HEK293 (cell line): ENCODE data around the gene RHOT2.

Source experiments
- CTCF ChIA-PET: fragments of 350-600 bp; formaldehyde crosslinking; extraction: SDS; loops from one replicate; lab custom pipeline; 2021; ENCODE audit warnings: antibody characterized with exemption; lab: Yijun Ruan, JAX
- POLR2A ChIA-PET: fragments of 300-600 bp; formaldehyde crosslinking; extraction: SDS; loops from one replicate; lab custom pipeline; 2020; ENCODE audit warnings: antibody characterized with exemption, inconsistent platforms; lab: Yijun Ruan, JAX
- H3K27ac ChIP-seq: fragments of 200-500 bp; sonication (Bioruptor generic); 2 replicates; pipeline ENCODE4 v1.5.1; 2014; ENCODE audit warnings: low read depth, low read length, control low read depth, inconsistent platforms; ENCODE audit errors: extremely low read depth
- H3K36me3 ChIP-seq, 2 experiments: fragments of 200-500 bp in 1 of 2; sonication (Bioruptor generic) in 1 of 2; 1 replicate in 1 of 2; 2 replicates in 1 of 2; pipeline ENCODE4 v1.5.1; 2014 to 2017; ENCODE audit warnings: inconsistent platforms in 2 of 2, low read length in 2 of 2; ENCODE audit not compliant: control insufficient read depth in 2 of 2, insufficient read depth in 1 of 2
- H3K4me1 ChIP-seq: fragments of 200-500 bp; sonication (Bioruptor generic); 2 replicates; pipeline ENCODE4 v1.5.1; 2014; ENCODE audit warnings: mild to moderate bottlenecking, low read length, inconsistent platforms; ENCODE audit not compliant: control insufficient read depth, insufficient read depth
- H3K4me3 ChIP-seq: 2 replicates; pipeline ENCODE4 v1.5.1; 2011; ENCODE audit warnings: low read depth, mild to moderate bottlenecking, control low read depth, low read length, moderate library complexity
- H3K9me3 ChIP-seq: fragments of 200-500 bp; sonication (Bioruptor generic); 2 replicates; pipeline ENCODE4 v1.5.1; 2014; ENCODE audit warnings: low read depth, low read length, inconsistent platforms; ENCODE audit not compliant: control insufficient read depth, insufficient read depth
- KLF1 ChIP-seq: fragments of 450-650 bp; formaldehyde crosslinking; IDR thresholded peaks from 2 replicates; pipeline ENCODE4 v1.5.1; 2016; ENCODE audit warnings: missing biosample characterization, missing genetic modification characterization
- KLF10 ChIP-seq: fragments of 450-650 bp; IDR thresholded peaks from 2 replicates; pipeline ENCODE4 v1.5.1; 2018; ENCODE audit warnings: missing biosample characterization, mild to moderate bottlenecking, missing genetic modification characterization
- KLF8 ChIP-seq: fragments of 450-650 bp; formaldehyde crosslinking; IDR thresholded peaks from 2 replicates; pipeline ENCODE4 v1.5.1; 2016; ENCODE audit warnings: missing biosample characterization, missing genetic modification characterization
- SCRT1 ChIP-seq: fragments of 450-650 bp; formaldehyde crosslinking; IDR thresholded peaks from 2 replicates; pipeline ENCODE4 v1.5.1; 2016; ENCODE audit warnings: missing biosample characterization, missing genetic modification characterization, borderline replicate concordance
- SP2 ChIP-seq: fragments of 450-650 bp; formaldehyde crosslinking; IDR thresholded peaks from 2 replicates; pipeline ENCODE4 v1.5.1; 2016; ENCODE audit warnings: missing biosample characterization, missing genetic modification characterization
- ZBTB8A ChIP-seq: fragments of 450-650 bp; formaldehyde crosslinking; IDR thresholded peaks from 2 replicates; pipeline ENCODE4 v1.5.1; 2016; ENCODE audit warnings: missing biosample characterization, missing genetic modification characterization
- ZNF114 ChIP-seq: fragments of 450-650 bp; formaldehyde crosslinking; IDR thresholded peaks from 2 replicates; pipeline ENCODE4 v1.5.0; 2017; ENCODE audit warnings: missing biosample characterization, missing genetic modification characterization
- ZNF140 ChIP-seq: fragments of 450-650 bp; formaldehyde crosslinking; IDR thresholded peaks from 2 replicates; pipeline ENCODE4 v1.5.1; 2016; ENCODE audit warnings: missing biosample characterization, missing genetic modification characterization
- ZNF184 ChIP-seq: fragments of 450-650 bp; IDR thresholded peaks from 2 replicates; pipeline ENCODE4 v1.5.1; 2018; ENCODE audit warnings: missing biosample characterization, mild to moderate bottlenecking, missing genetic modification characterization
- ZNF202 ChIP-seq: fragments of 450-650 bp; formaldehyde crosslinking; IDR thresholded peaks from 2 replicates; pipeline ENCODE4 v1.5.1; 2016; ENCODE audit warnings: missing biosample characterization, missing genetic modification characterization, borderline replicate concordance
- ZNF214 ChIP-seq: fragments of 450-650 bp; formaldehyde crosslinking; IDR thresholded peaks from 2 replicates; pipeline ENCODE4 v1.5.1; 2017; ENCODE audit warnings: missing biosample characterization, mild to moderate bottlenecking, missing genetic modification characterization, borderline replicate concordance
- ZNF280C ChIP-seq: fragments of 450-650 bp; formaldehyde crosslinking; IDR thresholded peaks from 2 replicates; pipeline ENCODE4 v1.5.1; 2016; ENCODE audit warnings: missing biosample characterization, missing genetic modification characterization
- ZNF341 ChIP-seq: fragments of 450-650 bp; formaldehyde crosslinking; IDR thresholded peaks from 2 replicates; pipeline ENCODE4; 2016; ENCODE audit warnings: low read depth, missing biosample characterization, missing genetic modification characterization
- ZNF433 ChIP-seq: fragments of 450-650 bp; formaldehyde crosslinking; IDR thresholded peaks from 2 replicates; pipeline ENCODE4 v1.5.1; 2016; ENCODE audit warnings: missing biosample characterization, missing genetic modification characterization, low read depth
- ZNF560 ChIP-seq: fragments of 450-650 bp; formaldehyde crosslinking; IDR thresholded peaks from 2 replicates; pipeline ENCODE4 v1.5.1; 2017; ENCODE audit warnings: missing biosample characterization, missing genetic modification characterization, borderline replicate concordance
- ZNF596 ChIP-seq: fragments of 450-650 bp; IDR thresholded peaks from 2 replicates; pipeline ENCODE4 v1.5.0; 2018; ENCODE audit warnings: missing biosample characterization, mild to moderate bottlenecking, missing genetic modification characterization, moderate library complexity
- ZNF600 ChIP-seq: fragments of 450-650 bp; formaldehyde crosslinking; IDR thresholded peaks from 2 replicates; pipeline ENCODE4 v1.5.1; 2016; ENCODE audit warnings: missing biosample characterization, missing genetic modification characterization
- ZNF610 ChIP-seq: fragments of 450-650 bp; formaldehyde crosslinking; IDR thresholded peaks from 2 replicates; pipeline ENCODE4 v1.5.1; 2016; ENCODE audit warnings: missing biosample characterization, missing genetic modification characterization, borderline replicate concordance
- ZNF626 ChIP-seq: fragments of 450-650 bp; sonication (Bioruptor Pico); formaldehyde crosslinking; IDR thresholded peaks from 2 replicates; pipeline ENCODE4 v1.5.1; 2018; ENCODE audit warnings: missing biosample characterization, missing genetic modification characterization, inconsistent platforms
- ZNF660 ChIP-seq: fragments of 450-650 bp; IDR thresholded peaks from 2 replicates; pipeline ENCODE4 v1.5.1; 2018; ENCODE audit warnings: missing biosample characterization, mild to moderate bottlenecking, missing genetic modification characterization
- ZNF776 ChIP-seq: fragments of 450-650 bp; formaldehyde crosslinking; IDR thresholded peaks from 2 replicates; pipeline ENCODE4 v1.5.0; 2017; ENCODE audit warnings: missing biosample characterization, missing genetic modification characterization, borderline replicate concordance
- ZNF791 ChIP-seq: fragments of 450-650 bp; formaldehyde crosslinking; IDR thresholded peaks from 2 replicates; pipeline ENCODE4 v1.5.1; 2016; ENCODE audit warnings: missing biosample characterization, missing genetic modification characterization
- ZNF843 ChIP-seq: fragments of 450-650 bp; formaldehyde crosslinking; IDR thresholded peaks from 2 replicates; pipeline ENCODE4 v1.5.1; 2016; ENCODE audit warnings: missing biosample characterization, missing genetic modification characterization
- TF ChIP-seq, protein P1 (sequence below): fragments of 450-650 bp; formaldehyde crosslinking; IDR thresholded peaks from 2 replicates; pipeline ENCODE4 v1.5.1; 2017; ENCODE audit warnings: missing biosample characterization, missing genetic modification characterization

The RHOT2 gene

DNA sequence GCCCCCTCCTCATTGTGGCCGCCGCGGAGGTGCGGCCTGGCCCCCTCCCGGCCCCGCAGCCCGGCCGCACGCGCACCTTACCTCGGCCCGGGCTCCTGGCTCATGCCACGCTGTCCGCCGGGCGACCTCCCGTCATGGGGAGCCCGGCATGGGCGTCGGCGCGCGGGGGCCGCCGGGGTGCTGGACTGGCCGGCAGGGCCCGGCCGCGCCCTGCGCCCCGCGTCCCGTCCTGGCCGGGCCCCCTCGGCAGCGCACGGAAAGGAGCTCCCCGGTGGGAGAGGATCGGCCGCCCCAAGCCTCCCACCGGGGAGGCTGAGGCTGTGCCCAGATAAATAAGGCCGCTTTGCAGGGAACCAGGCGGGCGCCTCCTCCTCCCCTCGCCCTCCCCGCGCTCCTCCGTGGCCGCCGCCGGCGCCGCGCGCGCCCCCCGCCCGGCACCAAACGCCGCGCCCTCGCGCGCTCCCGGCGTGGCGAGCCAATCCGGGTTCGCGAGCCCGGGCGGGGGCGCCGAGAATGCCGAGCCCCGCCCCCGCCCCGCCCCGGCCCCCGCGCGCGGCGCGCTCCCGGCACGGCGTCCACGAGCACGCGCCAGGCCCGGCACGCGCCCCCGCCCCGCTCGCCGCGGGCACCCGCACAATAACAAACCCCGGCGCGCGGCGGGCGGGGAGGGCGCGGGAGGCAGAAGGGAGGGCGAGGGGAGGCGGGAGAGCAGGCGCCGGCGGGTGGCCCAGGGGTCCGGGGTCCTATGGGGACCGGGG lies 37.7 kb downstream of the RHOT2 start, which contains the start of gene FBXL16:
Gene FBXL16 (minus strand): TSS at position 371 of the 758 bp plus-strand sequence. CDS start 8,396 bp downstream, outside the sequence.
- H3K9me3 ChIP-seq: no peaks in the 10 kb centered on the region
- CTCF ChIA-PET: no interaction called here
- peaks cover 5% of the 10 kb centered on the region for H3K4me1 ChIP-seq
- POLR2A ChIA-PET: no interaction called here
- TF ChIP-seq ZNF791 (tag by site-specific recombination): no peak
- TF ChIP-seq ZNF114 (tag by site-specific recombination): no peak
- TF ChIP-seq ZNF600: no peak
- no peak for TF ChIP-seq ZNF596 (tag by site-specific recombination)
- TF ChIP-seq SP2 (tag by site-specific recombination): no peak
- TF ChIP-seq ZNF776 (tag by site-specific recombination): no peak
- no peak for TF ChIP-seq ZNF843 (tag by site-specific recombination)
- no peak for TF ChIP-seq ZNF660 (tag by site-specific recombination)
- TF ChIP-seq SCRT1 (tag by site-specific recombination): no peak
- TF ChIP-seq ZNF560 (tag by site-specific recombination): no peak
- TF ChIP-seq KLF10 (tag by site-specific recombination): 0 out of 2 replicates have a peak, but pooled peaks have one; percentile 16
- no peak for TF ChIP-seq ZNF140 (tag by site-specific recombination)
- TF ChIP-seq ZNF184 (tag by site-specific recombination): no peak
- TF ChIP-seq KLF1 (tag by site-specific recombination): no peak
- TF ChIP-seq ZNF626 (tag by site-specific recombination): no peak
- no peak for TF ChIP-seq ZNF341
- no peak for TF ChIP-seq KLF8 (tag by site-specific recombination)
- no peak for TF ChIP-seq ZNF214 (tag by site-specific recombination)
- TF ChIP-seq ZBTB8A (tag by site-specific recombination): peak; percentile 50
- no peak for TF ChIP-seq ZNF202 (tag by site-specific recombination)
- TF ChIP-seq, protein P1, sequence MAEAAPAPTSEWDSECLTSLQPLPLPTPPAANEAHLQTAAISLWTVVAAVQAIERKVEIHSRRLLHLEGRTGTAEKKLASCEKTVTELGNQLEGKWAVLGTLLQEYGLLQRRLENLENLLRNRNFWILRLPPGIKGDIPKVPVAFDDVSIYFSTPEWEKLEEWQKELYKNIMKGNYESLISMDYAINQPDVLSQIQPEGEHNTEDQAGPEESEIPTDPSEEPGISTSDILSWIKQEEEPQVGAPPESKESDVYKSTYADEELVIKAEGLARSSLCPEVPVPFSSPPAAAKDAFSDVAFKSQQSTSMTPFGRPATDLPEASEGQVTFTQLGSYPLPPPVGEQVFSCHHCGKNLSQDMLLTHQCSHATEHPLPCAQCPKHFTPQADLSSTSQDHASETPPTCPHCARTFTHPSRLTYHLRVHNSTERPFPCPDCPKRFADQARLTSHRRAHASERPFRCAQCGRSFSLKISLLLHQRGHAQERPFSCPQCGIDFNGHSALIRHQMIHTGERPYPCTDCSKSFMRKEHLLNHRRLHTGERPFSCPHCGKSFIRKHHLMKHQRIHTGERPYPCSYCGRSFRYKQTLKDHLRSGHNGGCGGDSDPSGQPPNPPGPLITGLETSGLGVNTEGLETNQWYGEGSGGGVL (tag by site-specific recombination): 0 out of 2 replicates have a peak, but pooled peaks have one; percentile 37
- no peak for TF ChIP-seq ZNF280C (tag by site-specific recombination)
- TF ChIP-seq ZNF433 (tag by site-specific recombination): no peak
- no peak for TF ChIP-seq ZNF610 (tag by site-specific recombination)
- no peaks in the 10 kb centered on the region for H3K36me3 ChIP-seq
- peak within 1 kb of the TSS; percentile 37; the same call in 1 of the 2 replicates for H3K27ac ChIP-seq
- peak within 1 kb of the TSS; percentile 25 for H3K4me3 ChIP-seq
